Retina (tissue), 1 donor: ENCODE data around the gene MOB3B.
"Not testable (repeated sequence)": the region's sequence is repeated elsewhere in the genome, so short reads cannot be mapped to it uniquely, and the experiment has no call there.

Experiments used
- DNase-seq: peaks from one replicate; pipeline ENCODE4 v3.0.0-alpha.2; 2016

Gene MOB3B

DNA sequence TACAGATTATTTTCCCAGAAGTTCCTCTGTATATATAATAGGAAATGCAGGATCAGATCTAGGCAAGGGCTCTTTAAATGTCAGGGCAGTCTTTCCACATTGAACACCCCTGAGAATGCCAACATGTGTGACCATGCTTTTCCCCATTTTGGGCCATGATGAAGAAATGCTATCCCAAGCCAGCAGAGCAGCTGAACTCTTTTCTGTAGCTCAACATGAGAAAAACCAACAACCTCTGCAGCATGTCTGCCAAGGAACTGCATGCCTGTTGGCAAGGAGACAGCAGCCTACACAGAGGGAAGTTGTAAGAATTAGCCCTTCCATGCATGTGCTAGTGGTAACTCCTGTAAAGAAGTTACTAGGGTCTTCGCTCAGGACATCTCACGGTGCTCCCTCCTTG is 15.1 kb downstream of the MOB3B start:
- no peak for DNase-seq

DNA sequence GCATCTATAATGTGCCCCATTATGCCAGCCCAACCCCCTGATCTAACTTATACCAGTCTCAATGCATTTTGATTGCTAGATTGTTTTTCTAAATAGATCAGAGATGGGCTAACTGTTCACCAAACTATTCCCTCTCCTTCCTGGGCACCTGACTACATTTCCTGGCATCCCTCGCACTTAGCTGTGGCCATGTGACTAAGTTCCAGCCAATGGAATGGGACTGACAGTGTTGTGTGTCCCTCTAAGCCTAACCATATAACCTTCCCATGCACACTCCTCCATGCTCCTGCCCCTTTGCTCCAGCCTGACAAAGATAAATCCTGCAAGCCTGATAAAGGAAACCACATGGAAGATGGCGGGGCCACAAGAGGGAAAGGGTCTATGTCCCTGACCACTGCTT is 17.8 kb downstream of the MOB3B start:
- no peak for DNase-seq

DNA sequence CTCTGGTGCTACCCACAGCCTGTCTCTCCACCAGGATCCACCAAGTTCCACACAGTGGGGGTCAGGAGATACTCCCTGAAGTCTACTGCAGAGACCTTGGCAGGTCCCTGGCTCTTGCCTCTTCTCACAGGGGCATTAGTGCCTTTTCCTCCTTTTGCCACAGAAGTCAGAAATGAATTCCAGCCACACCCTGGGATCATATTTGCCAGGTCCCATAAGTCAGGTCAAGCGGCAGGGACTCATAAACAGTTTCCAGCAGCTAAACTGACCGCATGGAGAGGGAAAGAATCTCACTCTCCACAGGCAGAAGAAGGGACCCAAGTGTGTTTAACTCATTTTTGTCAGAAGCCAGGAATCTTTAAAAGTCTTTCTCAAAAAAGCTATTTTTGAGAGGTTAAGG is 18.8 kb downstream of the MOB3B start:
- DNase-seq = no peak

DNA sequence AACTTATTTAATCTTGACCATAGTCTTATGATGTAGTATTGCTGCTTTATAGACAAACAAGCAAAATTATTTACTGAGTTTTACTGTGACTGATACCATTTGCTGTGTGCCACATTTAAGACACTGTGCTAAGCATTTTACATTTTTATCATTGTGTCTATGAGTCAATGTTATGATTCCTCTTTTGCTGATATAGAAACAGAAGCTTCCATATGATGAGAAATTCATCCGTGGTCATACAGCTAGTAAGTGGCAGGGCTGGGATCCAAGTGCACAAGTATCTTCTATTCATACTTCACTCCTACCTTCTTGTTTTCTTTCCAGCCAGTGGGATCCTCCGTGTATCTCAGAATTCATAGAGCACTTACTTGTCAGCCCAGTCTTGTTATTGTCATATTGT is 22.6 kb downstream of the MOB3B start:
- no peak for DNase-seq

DNA sequence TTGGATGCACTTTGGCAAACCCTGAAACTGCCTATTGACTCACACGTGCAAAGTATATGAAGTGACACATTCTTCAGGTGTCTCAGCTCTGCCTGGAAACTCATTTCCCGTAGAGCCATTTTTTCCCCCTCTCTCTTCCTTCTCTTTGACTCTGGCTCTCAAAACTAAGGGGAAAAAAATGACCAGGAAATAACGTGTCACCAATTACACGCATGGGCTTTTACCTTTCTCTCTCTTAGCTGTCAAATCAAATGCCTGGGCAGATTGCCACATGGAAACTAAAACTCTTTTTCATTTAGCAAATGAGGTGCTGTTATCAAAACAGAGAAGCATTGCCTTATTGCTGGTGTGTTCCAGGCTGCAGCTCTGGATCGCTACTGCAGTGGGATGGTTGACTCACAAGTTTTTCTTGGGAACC is 23.9 kb downstream of the MOB3B start:
- DNase-seq = no peak

DNA sequence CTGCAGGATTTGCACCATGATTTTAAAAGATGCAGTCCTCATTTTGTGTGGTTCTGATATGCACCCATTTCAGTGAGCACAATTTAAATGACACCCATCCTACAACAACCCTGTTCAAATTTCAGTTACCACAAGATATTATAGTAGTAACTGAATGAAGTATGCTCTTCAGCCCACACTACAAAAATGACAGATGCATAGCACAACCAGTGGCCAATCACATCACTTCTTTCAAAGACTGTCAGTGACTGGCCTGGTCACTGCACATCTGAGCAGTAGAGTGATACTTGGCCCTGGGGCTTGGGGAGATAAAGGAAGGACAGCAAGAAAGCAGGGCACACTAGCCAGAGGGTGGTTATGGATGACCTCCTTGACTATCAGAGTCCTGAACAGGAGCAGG is 25.4 kb downstream of the MOB3B start:
- DNase-seq = no peak

DNA sequence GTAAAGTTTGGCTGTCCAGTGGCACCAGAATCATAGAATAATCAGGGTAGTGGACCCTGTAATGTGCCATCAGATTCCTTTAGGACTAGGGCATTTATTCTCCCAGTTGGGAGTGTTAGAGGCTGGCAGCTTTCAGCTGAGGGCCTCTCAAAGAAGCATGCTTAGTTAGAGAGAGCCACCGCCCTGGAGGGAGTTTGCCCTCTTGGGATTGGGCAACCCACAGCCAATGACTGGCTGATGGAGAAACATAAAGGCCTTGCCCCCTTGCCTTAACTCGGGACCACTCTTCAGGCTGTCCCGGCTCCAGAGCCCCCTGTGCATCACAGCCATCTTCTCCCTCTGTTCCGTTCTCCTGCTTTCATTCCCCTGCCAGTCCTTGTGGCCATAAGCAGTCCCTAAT is 26.0 kb downstream of the MOB3B start:
- DNase-seq = no peak

DNA sequence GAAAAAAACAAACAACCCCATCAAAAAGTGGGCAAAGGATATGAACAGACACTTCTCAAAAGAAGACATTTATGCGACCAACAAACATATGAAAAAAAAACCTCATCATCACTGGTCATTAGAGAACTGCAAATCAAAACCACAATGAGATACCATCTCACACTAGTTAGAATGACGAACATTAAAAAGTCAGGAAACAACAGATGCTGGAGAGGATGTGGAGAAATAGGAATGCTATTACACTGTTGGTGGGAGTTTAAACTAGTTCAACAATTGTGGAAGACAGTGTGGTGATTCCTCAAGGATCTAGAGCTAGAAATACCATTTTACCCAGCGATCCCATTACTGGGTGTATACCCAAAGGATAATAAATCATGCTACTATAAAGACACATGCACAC is 28.7 kb downstream of the MOB3B start:
- not testable (repeated sequence) for DNase-seq

DNA sequence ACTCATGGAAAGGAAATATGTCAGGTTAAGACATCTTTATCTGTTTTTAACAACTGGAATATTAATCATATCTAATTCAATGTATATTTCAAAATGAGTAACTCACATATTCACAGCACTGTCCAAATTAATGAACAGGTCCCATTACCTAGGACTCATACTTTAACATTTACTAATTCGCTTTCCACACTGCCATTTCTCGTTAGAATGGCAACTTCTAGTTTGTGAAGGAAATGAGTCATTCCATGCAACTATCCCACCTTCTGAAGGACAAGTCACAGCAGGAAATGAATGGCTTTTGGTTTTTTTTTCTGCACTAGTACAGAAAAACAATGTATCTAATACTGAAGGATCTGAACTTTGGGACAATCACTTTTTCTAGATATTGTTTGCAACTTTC is 30.2 kb downstream of the MOB3B start:
- no peak for DNase-seq

DNA sequence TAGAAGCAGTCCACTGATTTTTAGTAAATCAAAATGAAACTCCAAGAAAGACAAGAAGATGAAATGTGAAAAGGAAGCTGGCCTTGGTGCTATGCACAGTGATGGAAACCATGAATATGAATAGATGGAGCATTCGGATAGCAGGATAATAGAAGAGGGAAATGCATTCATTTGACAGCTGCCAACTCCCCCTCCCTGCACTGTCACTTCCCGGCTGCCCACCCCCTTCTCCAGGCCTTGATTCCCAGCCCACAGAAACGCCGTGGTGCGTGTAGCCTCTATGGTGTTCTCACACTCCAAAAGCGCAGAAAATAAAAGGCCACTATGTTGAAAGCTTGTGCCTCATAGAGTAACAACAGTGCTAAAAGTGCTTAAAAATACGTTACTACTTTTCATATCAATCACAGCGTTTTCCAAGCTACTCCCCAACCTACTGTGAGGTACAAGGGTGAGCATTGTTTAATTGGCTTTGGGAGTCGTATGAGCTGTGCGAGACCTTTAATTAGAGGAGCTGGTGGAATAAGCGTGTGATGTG is 31.7 kb downstream of the MOB3B start:
- DNase-seq = peak; percentile 74

DNA sequence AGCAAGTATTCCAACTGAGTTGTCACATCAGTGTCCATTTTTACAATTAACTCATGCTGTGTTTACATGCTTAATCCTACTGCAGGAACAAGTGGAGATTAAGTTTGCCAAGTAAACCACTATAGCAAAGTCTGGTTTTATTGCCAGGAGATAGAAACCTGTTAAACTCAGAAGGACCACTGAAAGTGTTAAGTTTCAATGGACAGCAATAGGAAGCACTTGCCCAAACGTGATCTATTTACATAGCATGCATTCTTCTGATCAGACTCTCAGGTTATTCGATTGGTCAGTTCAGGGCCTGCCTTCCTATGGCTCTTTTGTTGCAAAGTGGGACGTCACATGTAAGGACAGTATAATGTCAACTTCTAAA is 33.5 kb downstream of the MOB3B start:
- no peak for DNase-seq

DNA sequence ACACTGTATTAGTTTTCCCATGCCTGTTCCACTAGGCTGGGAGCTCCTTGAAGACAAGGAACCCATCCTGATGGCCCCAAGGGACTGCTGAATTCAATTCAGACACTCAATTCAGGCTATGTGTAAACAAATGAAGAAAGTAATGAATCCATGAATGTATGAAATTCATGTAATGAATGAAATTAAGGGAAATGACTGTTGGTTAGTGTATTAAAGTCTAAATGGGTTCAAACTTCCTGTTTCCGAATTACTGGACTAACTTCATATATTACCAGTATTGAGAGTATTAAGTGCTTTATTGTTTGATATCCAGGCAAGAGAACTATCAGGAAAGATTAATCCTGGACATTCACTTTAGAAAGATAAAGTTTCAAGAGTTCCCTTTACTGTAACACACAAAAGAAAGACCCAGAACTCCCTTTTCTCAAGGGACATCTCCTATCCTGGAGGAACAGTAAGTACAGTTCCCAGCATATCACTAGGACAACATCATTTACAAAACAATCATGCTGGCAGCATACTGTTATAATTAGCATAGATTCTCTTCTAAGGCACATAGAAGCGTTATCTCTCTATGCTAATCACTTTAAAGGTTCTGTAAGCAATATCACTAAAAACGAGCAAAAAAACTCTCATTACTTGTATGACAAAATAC is 34.0 kb downstream of the MOB3B start:
- DNase-seq = no peak

DNA sequence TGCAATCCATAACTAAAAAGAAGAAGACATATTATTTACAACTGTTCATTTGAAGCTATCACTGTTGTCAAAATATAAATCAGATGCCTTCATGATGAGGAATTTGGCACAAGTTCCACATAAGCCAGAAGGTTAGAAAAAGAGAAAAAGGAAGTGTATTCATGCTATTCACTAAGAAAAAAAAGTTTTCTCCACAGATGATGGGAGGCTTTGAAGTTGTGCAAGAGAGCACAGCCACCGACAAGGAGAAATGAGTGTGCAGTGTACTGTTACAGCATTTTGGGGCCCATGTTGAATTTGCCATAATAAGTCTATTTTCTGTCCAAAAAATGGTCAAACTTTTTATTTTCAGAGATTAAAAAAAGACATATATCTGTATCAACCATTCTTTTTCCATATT is 38.5 kb downstream of the MOB3B start:
- no peak for DNase-seq

DNA sequence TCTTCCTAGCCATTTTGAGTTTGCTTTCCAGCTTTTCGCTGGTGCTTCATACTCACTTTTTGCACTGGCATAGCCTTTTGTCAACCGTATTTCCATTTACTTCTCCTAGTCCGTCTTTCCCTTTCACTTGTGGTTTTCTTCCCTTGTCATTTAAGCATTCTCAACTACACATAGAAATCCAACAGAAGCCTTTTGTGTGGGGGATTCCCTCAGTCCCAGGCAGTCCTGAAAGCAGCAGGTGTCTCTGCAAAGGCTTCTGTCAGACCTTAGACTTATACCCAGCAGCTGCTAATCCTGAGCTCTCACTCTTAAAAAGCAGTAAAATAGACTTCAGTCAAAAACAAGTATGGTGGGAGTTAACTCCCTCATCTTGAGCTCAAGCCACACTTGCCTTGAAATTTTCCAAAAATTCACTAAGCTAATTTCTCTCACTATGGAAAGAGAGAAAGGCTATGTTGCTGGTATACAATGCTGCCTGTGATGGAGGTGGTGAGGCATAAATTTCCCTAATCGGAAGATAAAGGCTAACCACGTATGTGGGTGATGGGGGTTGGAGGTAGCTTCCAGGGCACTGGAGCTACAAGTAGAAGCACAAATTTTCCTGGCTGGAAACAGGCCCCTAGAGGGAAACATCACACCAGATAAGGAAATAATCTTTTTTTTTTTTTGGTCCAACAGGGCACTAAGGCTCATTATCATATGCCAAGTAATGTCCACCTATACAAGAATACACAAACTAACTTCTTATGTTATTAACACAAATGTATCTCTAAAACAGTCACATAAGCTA is 40.3 kb downstream of the MOB3B start:
- DNase-seq = peak; percentile 22

DNA sequence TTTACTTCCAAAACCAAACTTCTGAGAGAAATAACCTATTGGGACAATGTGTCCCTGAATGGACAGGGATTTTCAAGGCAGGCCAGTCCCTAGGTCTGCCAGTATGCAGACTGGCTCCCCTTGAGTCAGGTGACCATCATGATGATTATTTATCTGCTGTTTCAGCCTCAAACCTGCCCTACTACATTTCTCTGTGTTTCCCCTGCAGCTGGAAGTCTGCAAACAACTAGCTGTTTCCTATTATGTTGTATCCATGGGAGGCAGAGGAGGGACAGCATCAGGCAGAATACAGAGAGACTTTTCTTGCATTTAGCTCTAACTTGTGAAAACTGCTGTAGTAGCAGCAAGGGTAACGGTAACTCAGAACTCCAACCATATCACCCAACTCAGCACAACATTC is 41.7 kb downstream of the MOB3B start:
- DNase-seq = no peak

DNA sequence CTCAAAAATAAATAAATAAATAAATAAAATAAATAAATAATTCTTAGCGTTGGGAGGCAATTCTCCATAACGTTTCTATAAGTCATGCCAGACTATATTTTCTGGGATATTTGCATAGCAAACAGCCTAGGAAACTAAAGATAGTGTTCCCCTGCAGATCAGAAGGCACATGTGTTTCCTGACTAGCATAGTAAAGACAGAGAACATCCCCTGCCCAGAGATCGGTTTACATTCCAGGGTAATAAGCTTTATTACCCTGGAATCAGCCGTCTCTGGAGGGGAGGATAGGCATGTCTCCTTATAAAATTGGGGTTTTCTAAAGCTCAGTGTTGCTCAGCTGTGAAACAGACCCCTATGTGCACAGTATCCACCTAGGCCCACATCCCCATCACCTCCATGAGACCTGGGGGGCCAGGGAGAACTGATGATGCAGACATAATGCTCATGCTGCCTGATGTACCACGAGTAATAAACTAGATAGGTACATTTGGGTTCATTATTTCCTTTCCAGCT is 42.4 kb downstream of the MOB3B start:
- DNase-seq = no peak

DNA sequence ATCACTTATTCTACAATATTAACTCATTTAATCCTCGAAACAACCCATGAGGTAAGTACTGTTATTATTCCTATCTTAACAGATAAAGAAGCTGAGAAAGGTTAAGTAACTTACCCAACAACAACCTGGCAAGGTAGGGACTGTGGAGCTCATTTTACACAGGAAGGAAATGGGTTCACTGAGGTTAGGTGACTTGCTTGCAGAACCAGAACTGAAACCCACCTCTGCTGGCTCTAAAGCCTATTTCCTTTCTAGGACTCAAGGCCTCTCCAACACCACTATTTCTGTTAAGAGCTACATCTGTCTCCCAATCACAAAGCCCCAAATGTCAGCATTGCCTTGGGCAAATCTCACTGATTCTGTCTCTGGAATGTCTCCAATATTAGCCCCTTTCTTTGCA is 44.5 kb downstream of the MOB3B start:
- no peak for DNase-seq

DNA sequence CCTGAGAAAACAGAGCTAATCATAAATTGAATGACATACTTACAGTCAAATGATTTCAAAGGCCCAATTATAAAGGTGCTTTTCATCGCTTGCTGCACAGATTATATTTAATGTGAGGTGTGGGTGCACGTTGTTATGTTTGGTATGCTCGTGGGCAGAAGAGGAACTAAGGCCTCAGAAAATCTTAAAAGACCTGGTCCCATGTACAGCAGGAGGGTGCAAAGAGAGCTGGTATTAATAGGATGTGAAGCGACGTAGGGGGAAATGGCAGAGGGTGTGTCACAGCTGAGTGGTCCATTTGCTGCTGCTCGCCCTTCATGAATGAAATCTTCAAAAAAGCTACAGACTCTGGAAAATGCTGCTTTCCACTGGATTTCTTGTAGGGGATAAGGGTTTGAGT is 46.0 kb downstream of the MOB3B start:
- DNase-seq = no peak

DNA sequence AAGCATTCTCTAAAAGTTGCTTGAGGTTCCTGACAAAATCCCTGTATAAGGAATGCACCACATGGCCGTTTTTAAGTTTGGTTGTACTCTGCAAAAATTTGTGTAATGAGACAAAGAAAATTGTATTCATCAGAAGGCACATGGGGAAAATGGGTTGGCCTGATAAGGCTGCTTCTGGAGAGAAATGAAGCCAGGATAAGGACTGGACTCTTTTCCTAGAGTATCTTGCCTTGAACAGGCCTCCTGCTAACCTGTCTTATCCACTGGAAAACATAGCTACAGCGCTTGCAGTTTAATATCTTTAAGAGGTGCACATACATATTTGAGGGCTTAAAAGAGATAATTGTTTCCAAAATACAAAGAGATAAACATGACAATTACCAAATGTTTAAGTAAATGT is 46.9 kb downstream of the MOB3B start:
- no peak for DNase-seq

DNA sequence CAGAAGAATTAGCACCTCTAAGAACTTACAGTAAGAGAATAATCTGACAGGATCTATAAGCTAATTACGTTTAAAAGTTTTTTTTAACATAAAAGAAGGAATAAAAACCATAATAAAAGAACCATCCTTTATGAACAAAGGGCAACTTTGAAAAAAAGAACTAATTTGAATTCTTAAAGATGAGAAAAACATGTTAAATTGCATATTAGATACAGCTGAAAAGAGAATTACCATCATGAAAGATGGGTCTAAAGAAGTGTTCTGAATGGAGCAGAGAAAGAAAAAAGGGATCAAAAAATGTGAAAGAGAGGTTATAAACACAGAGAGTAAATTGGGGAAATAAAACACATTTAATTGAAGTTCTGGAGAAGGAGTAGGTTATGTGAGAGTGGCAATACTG is 51.3 kb downstream of the MOB3B start:
- no peak for DNase-seq

DNA sequence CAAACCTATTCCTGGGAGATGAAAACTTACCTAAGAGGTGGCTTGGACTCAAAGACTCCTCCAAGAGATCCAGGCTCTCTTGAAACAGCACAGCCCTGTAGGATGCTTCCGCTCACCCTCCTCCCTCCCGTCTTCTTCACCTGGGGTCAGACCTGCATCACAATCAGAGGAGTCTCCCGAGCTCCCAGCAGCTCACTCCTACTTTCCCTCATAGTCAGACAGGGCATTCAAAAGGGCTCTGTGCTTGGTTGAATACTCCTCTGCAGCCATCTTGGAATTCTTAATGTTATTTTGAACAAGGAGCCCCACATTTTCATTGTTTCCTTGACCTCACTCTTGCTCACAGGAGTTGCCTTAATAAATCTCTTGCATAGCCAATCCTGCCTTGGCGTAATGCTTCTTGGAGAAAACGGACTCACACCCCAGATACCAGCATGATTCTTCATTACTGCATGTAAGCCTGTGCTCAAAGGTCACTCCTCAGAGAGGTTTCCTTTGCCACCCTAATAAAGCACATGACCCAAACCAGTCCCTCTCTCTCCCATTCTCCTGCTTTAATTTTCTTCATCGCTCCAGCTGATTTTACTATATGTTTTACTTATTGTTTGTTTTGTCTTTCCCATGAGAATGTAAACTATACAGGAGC is 52.6 kb downstream of the MOB3B start:
- DNase-seq = no peak

DNA sequence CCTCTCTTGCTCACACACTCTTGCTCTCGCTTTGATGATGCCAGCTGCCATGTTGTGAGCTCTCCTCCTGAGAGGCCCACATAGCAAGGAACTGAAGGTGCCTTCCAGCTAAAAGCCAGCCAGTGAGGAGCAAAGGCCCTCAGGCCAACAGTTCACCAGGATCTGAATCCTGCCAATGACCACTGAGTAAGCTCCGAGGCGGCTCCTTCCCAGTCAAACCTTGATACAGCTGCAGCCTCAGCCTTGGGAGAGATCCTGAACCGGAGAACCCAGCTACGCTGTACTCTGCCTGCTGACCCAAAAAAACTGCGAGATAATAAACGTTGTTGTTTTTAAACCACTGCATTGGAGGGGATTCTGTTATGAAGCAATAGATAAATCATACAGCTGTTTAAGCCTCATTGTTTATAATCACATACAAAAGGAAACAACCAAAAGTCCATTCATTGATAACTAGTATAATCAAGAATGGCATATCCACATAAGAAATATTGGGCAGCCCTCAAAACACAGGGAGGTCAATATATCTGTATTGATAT is 54.5 kb downstream of the MOB3B start:
- no peak for DNase-seq

DNA sequence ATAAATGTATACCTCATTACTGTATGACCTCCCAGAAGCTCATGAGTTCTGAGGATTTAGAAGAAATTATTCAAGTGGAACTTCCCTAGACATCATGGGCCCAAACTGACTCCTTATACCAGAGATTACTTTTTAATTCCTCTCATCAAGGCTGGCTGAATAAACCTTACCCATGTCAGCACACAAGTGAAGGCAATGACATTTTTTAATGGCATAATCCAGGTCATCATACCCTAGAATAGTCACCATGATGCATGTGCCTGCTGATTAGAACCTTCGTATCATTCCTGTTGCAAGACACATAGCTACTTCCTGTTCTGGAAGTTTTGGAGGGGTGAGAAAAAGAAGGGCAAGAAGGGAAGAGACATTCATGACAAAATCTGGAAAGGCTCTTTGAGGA is 55.3 kb downstream of the MOB3B start:
- DNase-seq = no peak

DNA sequence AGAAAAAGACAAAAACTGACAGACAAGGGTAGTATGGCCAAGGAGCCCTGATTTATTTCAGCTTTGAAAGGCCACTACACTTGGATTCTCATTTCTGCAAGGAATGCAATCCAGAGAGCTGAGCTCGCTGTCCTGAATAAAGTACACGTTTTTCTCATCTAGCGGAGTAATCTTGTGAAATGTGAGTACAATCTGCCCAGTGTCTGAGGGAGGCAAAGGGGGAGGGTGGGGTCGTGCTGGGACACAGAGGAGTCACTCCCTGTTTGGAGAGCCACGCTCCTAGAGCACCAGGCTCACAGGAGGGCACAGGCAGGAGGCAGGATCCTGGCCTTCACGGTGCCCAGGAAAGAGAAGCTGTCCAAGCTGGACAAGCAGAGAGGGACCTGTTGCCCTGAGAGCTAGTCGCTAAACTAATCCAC is 56.5 kb downstream of the MOB3B start:
- DNase-seq = no peak
